Left ventricle myocardium inferior (tissue), 1 donor: ENCODE results near the gene ISM1. TPM values are rescaled to one million over a fixed set of nuclear protein-coding genes. Genes with fewer than 3 reads are reported as not detected.
A peak's percentile ranks its signal among the peaks of the same experiment; 100 is the strongest.

ENCODE experiments used
- DNase-seq: peaks from one replicate; pipeline ENCODE4 v3.0.0-alpha.2; 2020
- H3K27ac ChIP-seq: fragments of 200-600 bp; replicated peaks from 2 replicates; pipeline ENCODE4 v1.8.0; 2021
- H3K27me3 ChIP-seq: fragments of 200-600 bp; 2 replicates; pipeline ENCODE4 v1.8.0; 2021; ENCODE audit warnings: low read depth
- H3K36me3 ChIP-seq: fragments of 200-600 bp; 2 replicates; pipeline ENCODE4 v1.8.0; 2021
- H3K4me1 ChIP-seq: fragments of 200-600 bp; 2 replicates; pipeline ENCODE4 v1.8.0; 2021
- H3K4me3 ChIP-seq: fragments of 200-600 bp; 2 replicates; pipeline ENCODE4 v1.8.0; 2021; ENCODE audit warnings: mild to moderate bottlenecking, moderate library complexity
- H3K9me3 ChIP-seq: fragments of 200-600 bp; replicated peaks from 2 replicates; pipeline ENCODE4 v1.8.0; 2021
- CTCF ChIP-seq: fragments of 200-600 bp; IDR thresholded peaks from 2 replicates; pipeline ENCODE4 v1.8.0; 2021; ENCODE audit warnings: antibody characterized with exemption, mild to moderate bottlenecking, borderline replicate concordance
- intact Hi-C: fragments of 100-400 bp; cut with micrococcal nuclease; formaldehyde crosslinking; loops from one replicate; pipeline ENCODE4 v1.11.0; 2022
- total RNA-seq: library from RNA; stranded (reverse); fragmentation: NEBNext Ultra II Directional; extraction: Animal tissue kit (Norgen Biotek cat#: 25700); gene quantifications from one replicate; pipeline ENCODE4 v1.2.1, GENCODE V29; 2021
- donor health status: DM: no; HTN: yes; CAD: no; lungs with severe emphysema.

Gene ISM1
- total RNA-seq, 1 donor from 2014 or later: 1.3 TPM

- peaks cover 3% of the 10 kb centered on the region for H3K9me3 ChIP-seq
- no peaks in the 10 kb centered on the region for H3K4me1 ChIP-seq
- TF ChIP-seq CTCF: no peak
- peaks cover 4% of the 10 kb centered on the region for H3K27me3 ChIP-seq
- no peaks in the 10 kb centered on the region for H3K36me3 ChIP-seq
- H3K4me3 ChIP-seq: no peak overlapping the region
- H3K27ac ChIP-seq: no peak overlapping the region
- intact Hi-C loops: no loop called here
- DNase-seq: no peak
These were observed 77.8 kb downstream of the ISM1 start for GRCh38 chr20:13298692-13299373.

GRCh38 chr20:13299401-13299800 lies 78.3 kb downstream of the ISM1 start:
- no peak overlapping the region for H3K4me3 ChIP-seq
- peaks cover 10% of the 10 kb centered on the region for H3K27me3 ChIP-seq
- intact Hi-C loops: no loop called here
- DNase-seq: no peak
- H3K9me3 ChIP-seq: peaks cover 6% of the 10 kb centered on the region
- TF ChIP-seq CTCF: no peak
- H3K4me1 ChIP-seq: no peaks in the 10 kb centered on the region
- H3K27ac ChIP-seq: no peak overlapping the region
- no peaks in the 10 kb centered on the region for H3K36me3 ChIP-seq

GRCh38 chr20:13301596-13301995 lies 80.5 kb downstream of the ISM1 start:
- DNase-seq: no peak
- H3K27me3 ChIP-seq: peaks cover 10% of the 10 kb centered on the region
- peaks cover 6% of the 10 kb centered on the region for H3K9me3 ChIP-seq
- no peak overlapping the region for H3K27ac ChIP-seq
- H3K4me3 ChIP-seq: no peak overlapping the region
- intact Hi-C loops: loop anchor here (10.0 kb wide), 1 partner anchor 177 kb away; no protein-coding TSS in a partner anchor
- no peaks in the 10 kb centered on the region for H3K36me3 ChIP-seq
- H3K4me1 ChIP-seq: no peaks in the 10 kb centered on the region
- TF ChIP-seq CTCF: no peak

GRCh38 chr20:13302647-13303450 lies 81.8 kb downstream of the ISM1 start:
- intact Hi-C loops: loop anchor here (10.0 kb wide), 1 partner anchor 178 kb away; no protein-coding TSS in a partner anchor
- H3K4me1 ChIP-seq: no peaks in the 10 kb centered on the region

GRCh38 chr20:13305284-13305683 lies 84.2 kb downstream of the ISM1 start:
- Histone ChIP-seq H3K27me3 (peaks cover 10% of the 10 kb centered on the region), H3K4me3 (no peak overlapping the region), H3K36me3 (no peaks in the 10 kb centered on the region), H3K9me3 (peaks cover 10% of the 10 kb centered on the region), H3K27ac (no peak overlapping the region), H3K4me1 (no peaks in the 10 kb centered on the region)
- DNase-seq: no peak
- intact Hi-C loops: loop anchor here (10.0 kb wide), 1 partner anchor 180 kb away; no protein-coding TSS in a partner anchor
- TF ChIP-seq CTCF: no peak

More at GRCh38 chr20:13302647-13303450, 81.8 kb downstream of the ISM1 start:
- H3K9me3 ChIP-seq: peaks cover 6% of the 10 kb centered on the region
- H3K27me3 ChIP-seq: peaks cover 10% of the 10 kb centered on the region
- DNase-seq: no peak
- H3K27ac ChIP-seq: no peak overlapping the region
- H3K36me3 ChIP-seq: no peaks in the 10 kb centered on the region
- peak; percentile 72 for TF ChIP-seq CTCF
- H3K4me3 ChIP-seq: no peak overlapping the region
